Activated naive CD8-positive, alpha-beta T cell treated with anti-CD3 and anti-CD28 coated beads for 36 hours (primary cell): ENCODE data around the gene ACSS3. TPM values are rescaled to one million over a fixed set of nuclear protein-coding genes. Genes with fewer than 3 reads are reported as not detected.

Experiments used
- DNase-seq: peaks from one replicate; pipeline ENCODE4 v3.0.0; 2021
- H3K27ac Mint-ChIP-seq: one replicate; pipeline ENCODE4 v1.8.0; 2022; ENCODE audit warnings: mild to moderate bottlenecking, moderate library complexity, mixed read lengths
- H3K27me3 Mint-ChIP-seq: one replicate; pipeline ENCODE4 v1.8.0; 2022; ENCODE audit warnings: mild to moderate bottlenecking, mixed read lengths
- H3K36me3 Mint-ChIP-seq: one replicate; pipeline ENCODE4 v1.8.0; 2021; ENCODE audit warnings: mild to moderate bottlenecking, mixed read lengths
- H3K4me1 Mint-ChIP-seq: one replicate; pipeline ENCODE4 v1.8.0; 2021; ENCODE audit warnings: mixed read lengths
- H3K4me3 Mint-ChIP-seq: one replicate; pipeline ENCODE4 v1.8.0; 2022; ENCODE audit warnings: mild to moderate bottlenecking, moderate library complexity, mixed read lengths
- H3K9me3 Mint-ChIP-seq: one replicate; pipeline ENCODE4 v1.8.0; 2022; ENCODE audit warnings: mixed read lengths
- total RNA-seq, 2 experiments: library from RNA; stranded (reverse); gene quantifications; one replicate each; pipeline ENCODE4 v1.2.3, GENCODE V29; 2021

The ACSS3 gene
- total RNA-seq, 2 experiments from 2014 or later, result not detected

DNA sequence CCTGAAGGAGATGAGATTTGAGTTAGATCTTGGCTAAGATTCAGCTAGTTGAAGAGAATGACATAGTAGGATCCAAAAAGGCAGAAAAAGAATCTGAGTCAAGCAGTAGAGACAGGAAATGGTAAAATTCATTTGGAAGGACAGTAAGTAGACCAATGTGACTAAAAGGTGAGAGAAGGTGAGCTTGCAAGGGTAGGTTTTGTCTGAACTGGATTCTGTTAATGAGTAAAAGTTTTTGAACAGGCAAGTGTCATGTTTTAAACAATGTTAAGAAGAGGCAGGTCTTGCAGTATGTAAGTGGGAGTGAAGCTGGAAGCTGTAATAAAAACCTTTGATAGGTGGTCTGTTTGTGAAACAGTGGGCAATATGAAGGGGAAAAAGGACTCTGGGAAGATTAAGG, 58.6 kb downstream of the ACSS3 start:
- no peaks in the 10 kb centered on the region for H3K36me3 Mint-ChIP-seq
- no peaks in the 10 kb centered on the region for H3K4me1 Mint-ChIP-seq
- H3K9me3 Mint-ChIP-seq, result no peaks in the 10 kb centered on the region
- H3K4me3 Mint-ChIP-seq, result no peak overlapping the region
- no peak overlapping the region for H3K27ac Mint-ChIP-seq
- no peak for DNase-seq
- H3K27me3 Mint-ChIP-seq, result no peaks in the 10 kb centered on the region

- H3K27ac Mint-ChIP-seq, result no peak overlapping the region
- no peaks in the 10 kb centered on the region for H3K36me3 Mint-ChIP-seq
- H3K9me3 Mint-ChIP-seq, result no peaks in the 10 kb centered on the region
- H3K4me1 Mint-ChIP-seq, result no peaks in the 10 kb centered on the region
- no peaks in the 10 kb centered on the region for H3K27me3 Mint-ChIP-seq
- DNase-seq, result no peak
- H3K4me3 Mint-ChIP-seq, result no peak overlapping the region
Observed at GRCh38 chr12:81137801-81138200, 59.9 kb downstream of the ACSS3 start.

DNA sequence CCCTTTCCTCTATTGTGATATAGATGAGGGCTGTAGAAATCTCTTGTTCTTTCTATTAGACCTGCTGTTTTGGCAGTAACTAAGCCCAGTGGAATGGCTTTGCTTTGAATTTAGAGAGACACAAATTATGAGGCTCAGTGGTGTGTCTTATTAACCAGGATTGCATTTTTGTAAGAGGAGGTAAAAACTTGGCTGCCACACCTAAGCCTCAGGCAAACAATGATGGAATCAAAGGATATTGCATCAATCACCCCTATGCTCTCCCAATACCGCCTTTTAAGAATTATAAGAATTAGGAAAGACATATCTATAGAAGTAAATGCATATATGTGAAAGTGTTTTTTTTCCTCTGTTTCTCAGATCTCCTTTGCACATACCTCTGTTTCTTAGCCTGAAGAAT, 63.3 kb downstream of the ACSS3 start:
- H3K36me3 Mint-ChIP-seq, result no peaks in the 10 kb centered on the region
- DNase-seq, result no peak
- H3K27me3 Mint-ChIP-seq, result no peaks in the 10 kb centered on the region
- no peak overlapping the region for H3K4me3 Mint-ChIP-seq
- peaks cover 4% of the 10 kb centered on the region for H3K9me3 Mint-ChIP-seq
- H3K4me1 Mint-ChIP-seq, result no peaks in the 10 kb centered on the region
- H3K27ac Mint-ChIP-seq, result no peak overlapping the region

DNA sequence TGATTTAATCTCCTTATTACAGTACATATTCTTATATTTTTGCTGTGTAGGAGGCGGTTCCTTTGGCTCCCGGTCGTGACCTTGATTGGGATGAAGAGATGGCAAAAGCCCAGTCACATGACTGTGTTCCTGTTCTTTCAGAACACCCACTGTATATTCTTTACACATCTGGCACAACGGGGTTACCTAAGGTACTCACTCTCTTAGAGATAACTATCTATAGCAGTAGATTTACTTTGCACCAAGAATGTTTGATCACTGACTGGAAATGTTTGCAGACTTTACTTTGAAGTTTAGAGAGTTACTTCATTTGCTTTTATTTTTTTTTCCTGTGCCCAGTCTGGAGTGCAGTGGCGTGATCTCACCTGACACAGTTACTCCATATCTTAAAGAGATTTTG, 65.2 kb downstream of the ACSS3 start:
- H3K9me3 Mint-ChIP-seq, result peaks cover 4% of the 10 kb centered on the region
- no peaks in the 10 kb centered on the region for H3K27me3 Mint-ChIP-seq
- no peak overlapping the region for H3K4me3 Mint-ChIP-seq
- H3K36me3 Mint-ChIP-seq, result no peaks in the 10 kb centered on the region
- no peak for DNase-seq
- no peaks in the 10 kb centered on the region for H3K4me1 Mint-ChIP-seq
- H3K27ac Mint-ChIP-seq, result no peak overlapping the region

DNA sequence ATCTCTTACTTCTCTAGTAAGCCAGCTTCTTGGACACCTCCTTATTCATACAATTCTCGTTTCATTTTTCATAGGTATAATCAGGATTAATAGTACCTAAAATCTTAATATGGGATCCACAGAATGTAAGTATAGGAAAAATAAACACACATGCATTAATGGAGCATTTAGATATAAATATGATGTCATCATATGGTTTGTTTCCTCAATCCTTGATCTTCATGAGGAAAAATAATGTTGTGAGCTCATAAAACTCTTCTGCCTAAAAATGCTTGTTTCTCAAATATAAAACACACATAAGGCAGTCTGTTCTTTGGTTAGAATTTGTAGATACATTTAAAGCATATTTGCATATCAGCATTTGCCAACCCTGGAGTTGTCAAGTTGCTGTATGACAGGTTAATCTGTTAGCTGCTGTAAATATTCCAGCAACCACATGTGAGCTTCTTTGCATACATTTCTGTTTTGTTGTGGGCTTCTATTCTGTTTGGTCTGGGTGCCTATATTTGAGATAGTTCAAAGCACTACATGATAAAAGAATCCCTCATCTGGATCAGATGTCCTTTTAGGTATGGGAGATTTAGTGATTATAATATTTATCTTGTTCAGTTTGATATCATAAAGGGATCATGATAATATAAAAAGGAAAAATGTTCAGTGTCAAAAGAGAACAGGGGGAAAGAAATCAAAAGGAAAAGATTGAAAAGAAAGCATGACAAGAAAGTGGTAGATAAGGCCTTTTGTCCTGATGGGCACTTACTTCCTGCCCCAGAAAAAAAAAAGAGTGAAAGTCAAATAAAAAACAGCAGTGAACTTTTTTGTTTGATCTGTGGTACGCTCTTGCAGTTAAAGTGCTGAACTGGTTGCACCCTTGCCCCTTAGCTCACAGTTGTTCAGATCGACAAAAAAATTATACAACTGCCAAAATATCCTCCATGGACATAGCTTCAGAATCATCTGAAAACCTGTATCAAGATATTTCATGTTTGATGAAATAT, 68.6 kb downstream of the ACSS3 start:
- no peaks in the 10 kb centered on the region for H3K4me1 Mint-ChIP-seq
- H3K36me3 Mint-ChIP-seq, result no peaks in the 10 kb centered on the region
- DNase-seq, result no peak

DNA sequence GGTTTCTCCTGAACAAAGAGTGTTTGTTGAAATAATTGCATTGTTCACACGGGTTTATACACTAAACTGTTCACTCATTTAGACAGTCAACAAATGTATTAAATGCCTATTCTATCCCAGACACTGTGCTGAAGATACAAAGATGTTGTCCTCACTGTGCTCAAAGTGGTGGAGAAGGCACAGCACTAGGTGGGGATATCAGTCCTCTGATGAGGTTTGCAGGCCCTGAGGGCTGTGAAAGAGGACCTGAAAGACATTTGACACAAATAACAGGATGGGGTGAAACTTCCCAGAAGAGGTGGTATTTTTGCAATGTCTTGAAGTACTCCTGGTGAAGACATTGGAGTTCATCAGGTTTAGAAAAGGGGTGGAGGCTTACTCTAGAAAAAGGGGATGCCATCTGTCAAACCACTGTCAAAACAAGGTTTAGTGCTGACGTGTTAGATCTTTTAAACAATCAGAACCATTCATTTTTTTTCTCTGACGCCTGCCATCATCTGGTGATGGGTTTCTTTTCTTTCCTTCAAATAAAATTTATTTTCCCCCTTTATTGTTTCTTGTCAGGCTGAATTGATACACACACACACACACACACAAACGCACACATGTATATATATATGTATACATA, 69.5 kb downstream of the ACSS3 start:
- Mint-ChIP-seq H3K27me3 (no peaks in the 10 kb centered on the region), H3K9me3 (peaks cover 4% of the 10 kb centered on the region), H3K4me1 (no peaks in the 10 kb centered on the region), H3K27ac (no peak overlapping the region), H3K36me3 (no peaks in the 10 kb centered on the region), H3K4me3 (no peak overlapping the region)
- DNase-seq, result no peak

More for the DNA sequence above, 68.6 kb downstream of the ACSS3 start:
- Mint-ChIP-seq H3K27ac (no peak overlapping the region), H3K4me3 (no peak overlapping the region), H3K9me3 (peaks cover 4% of the 10 kb centered on the region), H3K27me3 (no peaks in the 10 kb centered on the region)

GRCh38 chr12:81150382-81150781, 72.5 kb downstream of the ACSS3 start:
- H3K4me1 Mint-ChIP-seq, result no peaks in the 10 kb centered on the region
- no peaks in the 10 kb centered on the region for H3K27me3 Mint-ChIP-seq
- H3K4me3 Mint-ChIP-seq, result no peak overlapping the region
- no peak overlapping the region for H3K27ac Mint-ChIP-seq
- no peak for DNase-seq
- H3K36me3 Mint-ChIP-seq, result no peaks in the 10 kb centered on the region
- H3K9me3 Mint-ChIP-seq, result peaks cover under 1% of the 10 kb centered on the region

- Mint-ChIP-seq H3K36me3 (no peaks in the 10 kb centered on the region), H3K27me3 (no peaks in the 10 kb centered on the region), H3K9me3 (no peaks in the 10 kb centered on the region), H3K4me1 (no peaks in the 10 kb centered on the region), H3K27ac (no peak overlapping the region), H3K4me3 (no peak overlapping the region)
- DNase-seq, result no peak
Observed at GRCh38 chr12:81159856-81160255, 82.0 kb downstream of the ACSS3 start.

- Mint-ChIP-seq H3K27me3 (no peaks in the 10 kb centered on the region), H3K4me1 (no peaks in the 10 kb centered on the region), H3K27ac (no peak overlapping the region), H3K9me3 (peaks cover 3% of the 10 kb centered on the region), H3K4me3 (no peak overlapping the region), H3K36me3 (no peaks in the 10 kb centered on the region)
- no peak for DNase-seq
Observed at GRCh38 chr12:81161680-81162079, 83.8 kb downstream of the ACSS3 start.

DNA sequence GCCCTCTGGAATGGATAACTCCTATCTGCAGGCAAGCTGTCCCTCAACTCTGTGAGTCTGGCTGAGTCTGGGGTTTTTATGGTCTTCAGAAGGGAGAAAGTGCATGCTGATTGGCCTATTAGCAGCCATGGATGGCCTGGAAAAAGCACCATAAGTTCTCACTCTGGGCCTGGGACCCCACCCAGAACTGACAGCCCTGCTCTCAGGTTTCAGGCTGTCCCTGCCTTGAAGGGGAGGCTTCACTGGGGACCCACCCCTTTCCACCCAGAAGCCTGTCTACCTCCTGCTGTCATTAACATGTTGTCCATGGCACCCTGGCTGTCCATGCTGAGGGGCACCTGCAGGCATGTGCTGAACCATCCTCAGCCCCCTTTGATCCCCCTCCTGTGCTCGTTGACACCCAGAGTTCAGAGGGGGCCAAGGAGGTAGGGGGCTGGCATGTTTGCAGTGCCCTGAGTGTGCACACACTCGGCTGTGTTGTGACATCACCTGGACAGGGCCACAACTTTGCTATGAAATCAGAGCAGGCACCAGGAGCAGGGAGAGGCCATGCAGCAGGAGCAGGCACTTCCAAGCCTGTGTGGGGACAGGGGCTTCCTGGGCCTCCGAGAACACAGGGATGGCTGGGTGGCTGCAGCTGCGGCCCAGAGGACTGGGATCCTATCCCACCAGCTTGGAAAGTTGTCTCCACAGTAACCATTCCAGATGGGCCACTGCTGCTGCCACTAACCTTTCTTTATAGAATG, 84.7 kb downstream of the ACSS3 start:
- Mint-ChIP-seq H3K27ac (no peak overlapping the region), H3K4me3 (no peak overlapping the region), H3K27me3 (no peaks in the 10 kb centered on the region), H3K36me3 (no peaks in the 10 kb centered on the region), H3K4me1 (no peaks in the 10 kb centered on the region), H3K9me3 (peaks cover 3% of the 10 kb centered on the region)
- no peak for DNase-seq

DNA sequence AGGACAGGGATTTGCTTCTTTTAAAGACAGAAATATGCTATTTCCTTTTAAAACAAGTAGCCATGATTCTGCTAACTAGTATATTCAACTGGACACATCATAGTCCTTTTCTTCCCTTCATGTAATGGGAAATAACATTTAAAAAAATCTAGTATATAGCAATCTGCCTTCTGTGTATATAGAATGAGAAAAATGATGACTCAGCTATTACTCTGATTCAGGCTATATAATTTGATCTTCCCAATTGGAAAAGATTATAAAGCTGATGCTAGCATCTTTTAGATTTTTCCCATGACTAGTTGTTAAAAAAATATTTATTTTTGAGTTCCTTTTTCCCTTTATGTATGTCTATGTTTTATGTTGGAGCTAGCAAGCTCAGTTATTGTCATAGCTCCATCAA, 86.9 kb downstream of the ACSS3 start:
- DNase-seq, result no peak
- Mint-ChIP-seq H3K4me1 (no peaks in the 10 kb centered on the region), H3K9me3 (peaks cover 3% of the 10 kb centered on the region), H3K4me3 (no peak overlapping the region), H3K27ac (no peak overlapping the region), H3K36me3 (no peaks in the 10 kb centered on the region), H3K27me3 (no peaks in the 10 kb centered on the region)

DNA sequence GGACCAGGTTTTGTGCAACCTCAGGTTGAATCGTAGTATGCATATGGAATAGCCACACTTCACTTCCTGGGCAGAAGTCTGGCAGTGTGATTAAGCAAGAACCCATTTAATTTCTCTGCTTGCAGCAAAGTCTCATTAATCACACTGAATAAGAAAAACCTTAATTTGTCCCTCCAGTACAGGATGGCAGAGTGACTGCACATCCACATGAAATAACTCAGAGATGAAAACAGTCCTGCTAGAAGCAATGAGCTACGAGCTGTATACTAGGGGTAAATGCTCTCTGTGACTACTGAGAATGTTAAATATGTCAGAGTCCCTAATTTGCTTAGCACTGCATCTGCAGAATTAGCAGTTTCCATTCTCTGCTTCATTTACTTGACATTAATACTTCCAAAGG, 88.9 kb downstream of the ACSS3 start:
- no peak overlapping the region for H3K4me3 Mint-ChIP-seq
- no peak overlapping the region for H3K27ac Mint-ChIP-seq
- no peak for DNase-seq
- H3K36me3 Mint-ChIP-seq, result no peaks in the 10 kb centered on the region
- H3K9me3 Mint-ChIP-seq, result peaks cover 3% of the 10 kb centered on the region
- H3K27me3 Mint-ChIP-seq, result no peaks in the 10 kb centered on the region
- no peaks in the 10 kb centered on the region for H3K4me1 Mint-ChIP-seq

DNA sequence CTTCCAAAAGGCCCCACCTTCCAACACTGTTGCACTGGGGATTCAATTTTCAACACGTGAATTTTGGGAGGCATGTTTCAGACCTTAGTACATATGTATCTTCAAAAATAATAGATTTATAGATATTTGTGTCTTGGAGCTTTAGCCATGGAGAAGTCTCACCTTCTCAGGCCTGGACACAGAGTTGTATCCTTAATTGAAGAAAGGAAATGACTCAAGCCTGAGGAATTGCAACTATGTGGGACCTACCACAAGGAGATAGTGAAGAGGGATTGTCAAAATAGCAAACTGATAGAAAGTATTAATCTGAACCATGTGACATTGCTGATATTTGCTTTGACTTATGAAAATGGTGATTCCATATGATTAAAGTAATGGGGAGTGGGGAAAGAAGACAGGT, 89.8 kb downstream of the ACSS3 start:
- Mint-ChIP-seq H3K27me3 (no peaks in the 10 kb centered on the region), H3K9me3 (peaks cover 3% of the 10 kb centered on the region), H3K4me3 (no peak overlapping the region), H3K27ac (no peak overlapping the region), H3K4me1 (no peaks in the 10 kb centered on the region), H3K36me3 (no peaks in the 10 kb centered on the region)
- no peak for DNase-seq

GRCh38 chr12:81168445-81168844, 90.6 kb downstream of the ACSS3 start:
- H3K9me3 Mint-ChIP-seq, result peaks cover 3% of the 10 kb centered on the region
- no peak for DNase-seq
- no peaks in the 10 kb centered on the region for H3K4me1 Mint-ChIP-seq
- no peaks in the 10 kb centered on the region for H3K36me3 Mint-ChIP-seq
- H3K4me3 Mint-ChIP-seq, result no peak overlapping the region
- H3K27ac Mint-ChIP-seq, result no peak overlapping the region
- no peaks in the 10 kb centered on the region for H3K27me3 Mint-ChIP-seq

GRCh38 chr12:81170072-81170471, 92.2 kb downstream of the ACSS3 start:
- no peak for DNase-seq
- H3K36me3 Mint-ChIP-seq, result no peaks in the 10 kb centered on the region
- peaks cover 3% of the 10 kb centered on the region for H3K9me3 Mint-ChIP-seq
- no peaks in the 10 kb centered on the region for H3K4me1 Mint-ChIP-seq
- no peak overlapping the region for H3K4me3 Mint-ChIP-seq
- no peaks in the 10 kb centered on the region for H3K27me3 Mint-ChIP-seq
- H3K27ac Mint-ChIP-seq, result no peak overlapping the region
